Tibial nerve (tissue), 4 donors: ENCODE results near the gene RALGDS. TPM values are rescaled to one million over a fixed set of nuclear protein-coding genes. Genes with fewer than 3 reads are reported as not detected.

Experiments used
- DNase-seq, 2 donors: peaks; one replicate each; pipeline ENCODE4 v3.0.0-alpha.2; 2019; ENCODE audit warnings: low spot score in 2 of 2
- H3K27ac ChIP-seq, 4 donors: fragments of 200-600 bp; sonication (generic) in 3 of 4; one replicate each; pipeline ENCODE4 v1.5.1; 2017 to 2019; ENCODE audit warnings: mild to moderate bottlenecking in 1 of 4
- H3K27me3 ChIP-seq, 2 donors: fragments of 200-600 bp; sonication (generic) in 1 of 2; one replicate each; pipeline versions ENCODE4 v1.5.1 to v1.6.0; 2017 to 2019
- H3K36me3 ChIP-seq, 3 donors: fragments of 200-600 bp; sonication (generic); one replicate each; pipeline ENCODE4 v1.5.1; 2018 to 2019
- H3K4me1 ChIP-seq, 4 donors: fragments of 200-600 bp; sonication (generic) in 3 of 4; one replicate each; pipeline ENCODE4 v1.5.1; 2017 to 2019
- H3K4me3 ChIP-seq, 4 donors: fragments of 200-600 bp; sonication (generic) in 3 of 4; one replicate each; pipeline ENCODE4 v1.5.1; 2017 to 2019; ENCODE audit warnings: mild to moderate bottlenecking in 1 of 4, moderate library complexity in 1 of 4
- H3K9me3 ChIP-seq, 4 donors: fragments of 200-600 bp; sonication (generic) in 3 of 4; one replicate each; pipeline ENCODE4 v1.5.1; 2017 to 2019
- EP300 ChIP-seq, 2 donors: sonication (generic); formaldehyde crosslinking; IDR thresholded peaks; one replicate each; pipeline ENCODE4 v1.6.1; 2017; ENCODE audit warnings: antibody characterized with exemption in 2 of 2, mild to moderate bottlenecking in 1 of 2
- POLR2A ChIP-seq, 2 donors: fragments of 450-650 bp; IDR thresholded peaks; one replicate each; pipeline ENCODE4 v1.6.1; 2017; ENCODE audit warnings: antibody characterized with exemption in 2 of 2, mild to moderate bottlenecking in 2 of 2, moderate library complexity in 2 of 2
- WGBS, 2 donors: methylation state at CpG; one replicate each; pipeline ENCODE4 v1.1.5; 2018; 5-methylcytosine and 5-hydroxymethylcytosine counted together
- total RNA-seq, 4 donors: library from RNA; depleted of rRNA; stranded (reverse); fragments of >200 nt; gene quantifications; one replicate each; pipeline ENCODE4 v1.1.0, GENCODE V29; 2016
- TF ChIP-seq, protein P1 (sequence below), 5 experiments: fragments of 200-600 bp in 3 of 5; fragments of 450-650 bp in 2 of 5; sonication (generic) in 3 of 5; IDR thresholded peaks; one replicate each; pipeline ENCODE4 v1.5.1; 2016 to 2019; ENCODE audit warnings: antibody characterized with exemption in 5 of 5, mild to moderate bottlenecking in 3 of 5, moderate library complexity in 2 of 5

The RALGDS gene
- total RNA-seq, 4 donors from 2014 or later, result 34.5 to 60.0 (median 48.7) TPM

DNA sequence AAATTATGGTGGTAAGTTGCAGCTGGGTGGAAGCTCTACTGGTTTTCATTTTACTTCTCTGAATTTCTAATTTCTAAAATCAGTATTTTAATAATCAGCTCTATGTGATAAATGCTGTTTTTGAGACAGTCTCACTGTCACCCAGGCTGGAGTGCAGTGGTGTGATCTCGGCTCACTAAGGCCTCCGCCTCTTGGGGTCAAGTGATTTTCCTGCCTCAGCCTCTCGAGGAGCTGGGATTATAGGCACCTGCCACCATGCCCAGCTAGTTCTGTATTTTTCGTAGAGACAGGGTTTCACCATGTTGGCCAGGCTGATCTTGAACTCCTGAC lies 1.5 kb upstream of the RALGDS start:
- Histone ChIP-seq H3K4me3 (no peak overlapping the region), H3K4me1 (peaks cover 0 to 83% (median 68%) of the 10 kb centered on the region in 4 donors), H3K27me3 (no peaks in the 10 kb centered on the region), H3K27ac (peak overlapping the region; percentile 72 to 94 (median 86)), H3K9me3 (no peaks in the 10 kb centered on the region), H3K36me3 (no peaks in the 10 kb centered on the region)
- 55 to 67% methylated on average over 4 of the region's 4 CpGs for WGBS, 2 donors
- TF ChIP-seq EP300 (IDR thresholded peaks at IDR 0.05) (no peak), POLR2A (IDR thresholded peaks at IDR 0.05) (no peak)
- TF ChIP-seq, protein P1, sequence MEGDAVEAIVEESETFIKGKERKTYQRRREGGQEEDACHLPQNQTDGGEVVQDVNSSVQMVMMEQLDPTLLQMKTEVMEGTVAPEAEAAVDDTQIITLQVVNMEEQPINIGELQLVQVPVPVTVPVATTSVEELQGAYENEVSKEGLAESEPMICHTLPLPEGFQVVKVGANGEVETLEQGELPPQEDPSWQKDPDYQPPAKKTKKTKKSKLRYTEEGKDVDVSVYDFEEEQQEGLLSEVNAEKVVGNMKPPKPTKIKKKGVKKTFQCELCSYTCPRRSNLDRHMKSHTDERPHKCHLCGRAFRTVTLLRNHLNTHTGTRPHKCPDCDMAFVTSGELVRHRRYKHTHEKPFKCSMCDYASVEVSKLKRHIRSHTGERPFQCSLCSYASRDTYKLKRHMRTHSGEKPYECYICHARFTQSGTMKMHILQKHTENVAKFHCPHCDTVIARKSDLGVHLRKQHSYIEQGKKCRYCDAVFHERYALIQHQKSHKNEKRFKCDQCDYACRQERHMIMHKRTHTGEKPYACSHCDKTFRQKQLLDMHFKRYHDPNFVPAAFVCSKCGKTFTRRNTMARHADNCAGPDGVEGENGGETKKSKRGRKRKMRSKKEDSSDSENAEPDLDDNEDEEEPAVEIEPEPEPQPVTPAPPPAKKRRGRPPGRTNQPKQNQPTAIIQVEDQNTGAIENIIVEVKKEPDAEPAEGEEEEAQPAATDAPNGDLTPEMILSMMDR (IDR thresholded peaks at IDR 0.05), result no peak
- no peak for DNase-seq

DNA sequence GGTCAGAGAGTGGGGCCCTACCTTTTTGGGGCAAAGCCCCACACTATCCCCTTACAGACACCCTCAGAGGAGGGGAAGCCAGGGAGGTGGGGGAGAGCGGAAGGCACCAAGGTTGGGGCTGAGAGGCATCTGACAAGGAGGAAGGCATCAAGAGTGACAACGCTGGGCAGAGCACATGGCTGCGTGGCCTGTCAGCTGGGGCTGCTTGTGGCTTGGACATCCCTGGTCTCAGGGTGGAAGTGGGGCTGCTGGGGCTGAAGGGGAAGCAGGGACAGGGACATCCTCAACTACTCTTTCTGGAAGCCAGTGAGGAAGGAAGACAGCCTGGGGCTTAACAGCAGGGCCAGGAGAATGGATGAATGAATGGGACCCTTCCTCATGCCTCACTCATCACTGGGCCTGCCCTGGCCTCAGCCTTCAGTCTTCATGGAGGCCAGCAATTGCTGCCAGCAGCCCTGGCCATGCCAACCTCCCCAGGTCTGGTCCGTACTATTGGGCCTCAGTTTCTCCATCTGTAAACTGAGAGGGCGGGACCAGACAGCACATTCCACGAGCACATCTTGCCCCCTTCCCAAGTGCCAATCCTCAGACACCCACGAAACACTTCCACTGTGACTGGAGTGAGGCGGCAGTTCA lies 993 bp upstream of the RALGDS start:
- Histone ChIP-seq H3K9me3 (no peaks in the 10 kb centered on the region), H3K4me1 (peaks cover 0 to 83% (median 70%) of the 10 kb centered on the region in 4 donors), H3K27me3 (no peaks in the 10 kb centered on the region), H3K4me3 (no peak overlapping the region), H3K36me3 (no peaks in the 10 kb centered on the region), H3K27ac (peak overlapping the region; percentile 81 to 94 (median 90))
- TF ChIP-seq POLR2A (IDR thresholded peaks at IDR 0.05) (no peak), EP300 (IDR thresholded peaks at IDR 0.05) (no peak)
- TF ChIP-seq, protein P1 (IDR thresholded peaks at IDR 0.05), result no peak
- no peak for DNase-seq
- 86 to 92% methylated on average over 8 of the region's 8 CpGs for WGBS, 2 donors

DNA sequence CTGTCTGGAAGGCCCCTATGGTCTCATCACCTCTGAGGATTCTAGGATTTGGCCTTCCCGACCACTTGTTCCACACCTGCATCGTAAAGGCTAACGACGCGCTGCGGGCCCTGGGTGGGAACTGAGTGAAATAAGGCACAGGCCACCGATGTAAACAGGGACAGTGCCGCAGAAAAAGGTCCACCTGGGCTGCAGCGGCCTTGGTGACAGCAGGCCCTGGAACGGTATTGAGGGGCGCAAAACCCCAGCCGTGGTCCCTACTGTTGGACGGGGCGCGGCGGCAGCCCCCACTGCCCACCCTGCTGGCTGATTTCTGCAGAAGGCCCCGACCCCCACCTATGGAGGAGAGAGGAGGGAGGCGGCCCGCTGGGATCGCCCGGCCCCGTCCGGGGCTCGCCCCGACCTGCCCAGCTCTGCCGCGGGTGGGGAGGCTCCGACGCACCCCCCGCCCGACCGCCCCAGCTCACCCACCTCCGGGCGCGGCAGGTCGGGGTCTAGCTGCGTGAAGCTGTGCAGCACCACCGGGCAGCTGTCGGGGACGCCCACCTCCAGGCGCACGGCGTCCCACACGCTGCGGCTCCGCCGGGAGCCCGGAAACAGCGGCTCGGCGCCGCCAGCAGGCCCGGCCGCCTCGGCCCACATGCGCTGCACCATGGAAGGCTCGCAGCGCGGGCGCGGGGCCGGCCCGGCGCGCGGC lies 391 bp downstream of the RALGDS start:
- H3K36me3 ChIP-seq, result no peaks in the 10 kb centered on the region
- peaks cover 0 to 83% (median 70%) of the 10 kb centered on the region in 4 donors for H3K4me1 ChIP-seq
- no peak for DNase-seq
- WGBS, 2 donors, result 0 to 1% methylated on average over 26 to 37 of the region's 66 CpGs
- peak overlapping the region; percentile 75 to 92 (median 84) for H3K4me3 ChIP-seq
- peak overlapping the region; percentile 82 to 94 (median 90) for H3K27ac ChIP-seq
- H3K9me3 ChIP-seq, result no peaks in the 10 kb centered on the region
- no peaks in the 10 kb centered on the region for H3K27me3 ChIP-seq
- TF ChIP-seq, protein P1 (IDR thresholded peaks at IDR 0.05), result peak in 1 of 5 experiments; percentile 15
- peak; percentile 38 to 51 for TF ChIP-seq POLR2A (IDR thresholded peaks at IDR 0.05)
- TF ChIP-seq EP300 (IDR thresholded peaks at IDR 0.05), result no peak

DNA sequence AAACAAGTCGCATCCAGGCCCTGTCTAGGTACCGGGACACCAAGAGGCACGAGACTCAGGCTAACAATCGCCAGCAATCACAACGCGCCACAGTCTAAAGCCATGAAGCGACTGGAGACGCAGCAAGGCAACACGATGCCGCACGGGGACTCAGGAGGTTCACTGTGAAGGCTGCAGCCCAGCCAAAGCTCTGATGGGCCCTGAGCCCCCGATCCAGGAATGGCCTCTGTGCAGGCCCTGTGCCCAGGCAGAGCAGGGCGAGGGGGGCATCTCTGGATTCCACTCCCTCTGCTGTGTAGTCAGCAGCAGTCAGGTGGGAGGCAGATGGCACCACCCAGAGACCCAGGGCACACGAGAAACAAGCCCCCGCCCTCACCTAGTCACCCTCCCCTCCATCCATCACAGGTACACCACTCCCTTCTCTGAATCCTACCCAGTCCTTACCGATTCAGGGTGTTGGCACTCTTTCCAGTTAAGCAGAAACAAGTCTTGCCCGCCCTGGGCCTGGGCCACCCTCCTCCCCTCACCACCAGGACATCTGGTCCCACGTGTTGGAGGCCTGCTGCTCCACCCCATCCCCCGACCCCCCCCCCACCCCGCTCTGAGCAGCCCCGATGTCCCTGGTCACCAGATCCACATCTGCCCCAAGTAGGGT lies 1.1 kb downstream of the RALGDS start:
- peak overlapping the region; percentile 39 to 94 (median 90) for H3K27ac ChIP-seq
- no peaks in the 10 kb centered on the region for H3K36me3 ChIP-seq
- WGBS, 2 donors, result 16 to 22% methylated on average over 18 to 19 of the region's 21 CpGs
- DNase-seq, result no peak
- H3K4me3 ChIP-seq, result peak overlapping the region; percentile 75 to 92 (median 84)
- H3K9me3 ChIP-seq, result no peaks in the 10 kb centered on the region
- TF ChIP-seq POLR2A (IDR thresholded peaks at IDR 0.05) (no peak), EP300 (IDR thresholded peaks at IDR 0.05) (peak in 1 of 2 donors; percentile 6)
- peaks cover 0 to 83% (median 73%) of the 10 kb centered on the region in 4 donors for H3K4me1 ChIP-seq
- no peaks in the 10 kb centered on the region for H3K27me3 ChIP-seq

DNA sequence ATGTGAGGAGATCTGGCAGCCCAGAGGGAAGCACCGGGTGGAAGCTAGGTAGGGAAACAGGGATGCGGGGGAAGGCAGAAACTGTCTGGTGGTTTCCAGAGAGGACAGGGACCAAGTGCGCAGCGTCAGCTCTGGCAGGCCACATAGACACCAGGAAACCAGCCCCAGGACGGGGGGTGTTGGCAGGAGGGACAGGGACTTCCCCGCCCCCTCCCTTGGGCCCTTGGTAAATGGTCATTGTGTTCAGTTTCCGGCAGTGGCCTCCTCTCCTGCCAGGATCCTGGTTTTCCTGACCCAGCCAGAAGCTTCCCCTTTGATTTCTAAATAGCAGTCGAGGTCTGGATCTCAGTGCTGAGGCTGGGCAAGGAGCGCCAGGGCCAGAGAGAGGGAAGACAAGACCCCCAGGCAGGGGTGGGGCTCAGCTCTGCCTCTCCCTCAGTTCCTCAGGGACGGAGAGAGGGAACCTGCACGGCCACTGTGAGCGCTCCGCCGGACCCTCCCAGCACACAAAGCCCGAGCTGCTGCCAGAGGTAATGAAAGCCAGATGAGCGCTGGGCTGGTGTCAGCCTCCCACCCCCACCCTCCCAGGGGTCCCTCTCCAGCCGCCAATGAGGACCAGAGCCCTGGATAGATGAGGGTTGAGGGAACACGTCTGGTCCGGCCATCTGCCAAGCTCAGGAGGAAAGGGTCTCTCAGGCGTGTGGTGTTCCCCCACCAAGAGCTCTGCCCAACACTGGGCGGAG lies 1.8 kb downstream of the RALGDS start:
- no peak for DNase-seq
- peak overlapping the region; percentile 75 to 92 (median 84) for H3K4me3 ChIP-seq
- no peaks in the 10 kb centered on the region for H3K9me3 ChIP-seq
- H3K4me1 ChIP-seq, result peaks cover 0 to 89% (median 80%) of the 10 kb centered on the region in 4 donors
- peak overlapping the region; percentile 39 to 94 (median 90) for H3K27ac ChIP-seq
- WGBS, 2 donors, result 24 to 43% methylated on average over 14 to 16 of the region's 21 CpGs
- H3K27me3 ChIP-seq, result no peaks in the 10 kb centered on the region
- H3K36me3 ChIP-seq, result no peaks in the 10 kb centered on the region
- no peak for TF ChIP-seq POLR2A (IDR thresholded peaks at IDR 0.05)
- TF ChIP-seq EP300 (IDR thresholded peaks at IDR 0.05), result peak in 1 of 2 donors; percentile 21
